GM10266 (cell line): ENCODE data around the gene ECT2.
"Not testable (repeated sequence)": the region's sequence is repeated elsewhere in the genome, so short reads cannot be mapped to it uniquely, and the experiment has no call there.

ENCODE experiments used
- DNase-seq: peaks from one replicate; pipeline ENCODE4 v3.0.0; 2012; ENCODE audit errors: extremely low spot score
- CTCF ChIP-seq: IDR thresholded peaks from 2 replicates; pipeline ENCODE4 v1.5.1; 2012; ENCODE audit warnings: mild to moderate bottlenecking, low read depth; ENCODE audit not compliant: control insufficient read depth, insufficient read depth; ENCODE audit errors: missing control alignments

Gene ECT2

GRCh38 chr3:172824229-172824628 lies 73.7 kb downstream of the ECT2 start:
- TF ChIP-seq CTCF: no peak
- no peak for DNase-seq

GRCh38 chr3:172827231-172827630 lies 76.7 kb downstream of the ECT2 start:
- not testable (repeated sequence) for DNase-seq

GRCh38 chr3:172832983-172833382 lies 82.5 kb downstream of the ECT2 start:
- no peak for TF ChIP-seq CTCF

GRCh38 chr3:172836390-172836997 lies 86.0 kb downstream of the ECT2 start:
- TF ChIP-seq CTCF: peak; percentile 76
- DNase-seq: no peak

More at GRCh38 chr3:172832983-172833382, 82.5 kb downstream of the ECT2 start:
- no peak for DNase-seq

- no peak for DNase-seq
- no peak for TF ChIP-seq CTCF
Measured at GRCh38 chr3:172839679-172840078, 89.2 kb downstream of the ECT2 start.

- DNase-seq: no peak
- no peak for TF ChIP-seq CTCF
Measured at GRCh38 chr3:172840463-172840862, 89.9 kb downstream of the ECT2 start.

- no peak for TF ChIP-seq CTCF
- no peak for DNase-seq
Measured at GRCh38 chr3:172840913-172841312, 90.4 kb downstream of the ECT2 start.

- DNase-seq: no peak
- TF ChIP-seq CTCF: no peak
Measured at GRCh38 chr3:172844428-172844827, 93.9 kb downstream of the ECT2 start.
